Thyroid gland (tissue), 4 donors: Measurements from ENCODE around the gene PATE2.

ENCODE experiments used
- CTCF ChIP-seq, 6 experiments: fragments of 200-600 bp in 3 of 6; fragments of 450-650 bp in 3 of 6; sonication (generic) in 3 of 6; IDR thresholded peaks; one replicate each; pipeline ENCODE4 v1.5.1; 2016 to 2019; ENCODE audit warnings: antibody characterized with exemption in 6 of 6, mild to moderate bottlenecking in 2 of 6, inconsistent platforms in 1 of 6, moderate library complexity in 1 of 6
- POLR2A ChIP-seq, 2 donors: fragments of 450-650 bp; IDR thresholded peaks; one replicate each; pipeline ENCODE4 v1.6.1; 2017; ENCODE audit warnings: antibody characterized with exemption in 2 of 2, mild to moderate bottlenecking in 2 of 2, moderate library complexity in 1 of 2

DNA sequence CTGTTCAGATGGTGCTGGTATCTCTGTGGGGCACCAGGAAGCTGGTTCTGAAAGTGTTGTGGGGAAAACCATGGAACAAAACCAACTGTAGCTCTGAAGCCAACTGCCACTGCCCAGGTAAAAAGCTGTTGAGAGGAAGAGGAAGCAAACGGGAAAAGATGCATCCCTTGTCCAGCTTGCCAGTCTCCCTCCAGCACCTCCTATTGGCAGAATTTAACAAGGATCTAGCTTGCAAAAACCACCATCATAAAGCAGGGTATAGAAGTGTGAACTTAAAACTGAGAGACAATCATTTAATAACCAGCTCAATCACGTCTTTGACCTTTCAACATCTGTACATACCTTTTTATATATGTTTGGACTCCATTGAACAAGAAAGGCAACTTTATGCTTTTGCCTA lies 28.0 kb downstream of the PATE2 start:
- TF ChIP-seq CTCF (IDR thresholded peaks at IDR 0.05) (no peak), POLR2A (IDR thresholded peaks at IDR 0.05) (no peak)
